RWPE2 (cell line): ENCODE results near the gene SMCO2.

Experiments
- ATAC-seq: fragments of 200-7000 bp; cut with Tn5 transposase; 3 replicates; pipeline ENCODE4 v1.9.1; 2021; ENCODE audit warnings: low read depth
- DNase-seq: peaks from one replicate; pipeline ENCODE4 v3.0.0-alpha.2; 2020; ENCODE audit warnings: low spot score
- H3K27ac ChIP-seq: fragments of 450-650 bp; 2 replicates; pipeline ENCODE4 v1.5.1; 2017; ENCODE audit warnings: mild to moderate bottlenecking; ENCODE audit not compliant: poor library complexity, severe bottlenecking
- H3K27me3 ChIP-seq: fragments of 250-450 bp; sonication (Bioruptor Pico); 2 replicates; pipeline ENCODE4 v1.5.1; 2021; ENCODE audit warnings: mild to moderate bottlenecking, moderate library complexity; ENCODE audit not compliant: insufficient read depth, poor library complexity, severe bottlenecking
- H3K36me3 ChIP-seq: fragments of 250-450 bp; sonication (Bioruptor Pico); 2 replicates; pipeline ENCODE4 v1.5.1; 2020; ENCODE audit warnings: low read depth, mild to moderate bottlenecking, moderate library complexity
- H3K4me1 ChIP-seq: fragments of 250-450 bp; sonication (Bioruptor Pico); 2 replicates; pipeline ENCODE4 v1.5.1; 2021; ENCODE audit warnings: mild to moderate bottlenecking, moderate library complexity; ENCODE audit not compliant: insufficient read depth, poor library complexity, severe bottlenecking
- H3K4me3 ChIP-seq: fragments of 250-450 bp; sonication (Bioruptor Pico); 2 replicates; pipeline ENCODE4 v1.5.1; 2021; ENCODE audit warnings: mild to moderate bottlenecking, moderate library complexity; ENCODE audit not compliant: severe bottlenecking
- H3K9me3 ChIP-seq: fragments of 250-450 bp; sonication (Bioruptor Pico); 2 replicates; pipeline ENCODE4 v1.5.1; 2021; ENCODE audit warnings: mild to moderate bottlenecking, moderate library complexity; ENCODE audit not compliant: severe bottlenecking
- CTCF ChIP-seq: fragments of 450-650 bp; IDR thresholded peaks from one replicate; pipeline ENCODE4 v1.5.1; 2017; ENCODE audit warnings: mild to moderate bottlenecking, moderate library complexity; ENCODE audit not compliant: poor library complexity, severe bottlenecking

The SMCO2 gene

GRCh38 chr12:27446436-27446835 lies at the start of gene SMCO2:
Gene SMCO2 (plus strand): TSS chr12:27446736. CDS start chr12:27470632, 23,896 bp downstream.
- no peak for DNase-seq
- no peaks in the 10 kb centered on the region for H3K9me3 ChIP-seq
- H3K4me1 ChIP-seq = no peaks in the 10 kb centered on the region
- no peak within 1 kb of the TSS for H3K27ac ChIP-seq
- no peak for TF ChIP-seq CTCF
- no peaks in the 10 kb centered on the region for H3K27me3 ChIP-seq
- no peak within 1 kb of the TSS for H3K4me3 ChIP-seq
- H3K36me3 ChIP-seq = no peaks in the 10 kb centered on the region
- no peak for ATAC-seq

- no peaks in the 10 kb centered on the region for H3K4me1 ChIP-seq
- H3K36me3 ChIP-seq = peaks cover 10% of the 10 kb centered on the region
- no peaks in the 10 kb centered on the region for H3K9me3 ChIP-seq
- no peak overlapping the region for H3K4me3 ChIP-seq
- H3K27ac ChIP-seq = no peak overlapping the region
- ATAC-seq (no peak), DNase-seq (no peak)
- H3K27me3 ChIP-seq = no peaks in the 10 kb centered on the region
- no peak for TF ChIP-seq CTCF
Measured at GRCh38 chr12:27398466-27398865, 48.1 kb upstream of the SMCO2 start.

GRCh38 chr12:27399074-27399473 lies 47.5 kb upstream of the SMCO2 start:
- no peak overlapping the region for H3K4me3 ChIP-seq
- H3K4me1 ChIP-seq = no peaks in the 10 kb centered on the region
- H3K27ac ChIP-seq = no peak overlapping the region
- DNase-seq = no peak
- H3K9me3 ChIP-seq = no peaks in the 10 kb centered on the region
- ATAC-seq = no peak
- H3K36me3 ChIP-seq = peaks cover 10% of the 10 kb centered on the region
- no peaks in the 10 kb centered on the region for H3K27me3 ChIP-seq
- TF ChIP-seq CTCF = no peak

GRCh38 chr12:27400856-27401354 lies 45.6 kb upstream of the SMCO2 start:
- no peak for DNase-seq
- no peaks in the 10 kb centered on the region for H3K4me1 ChIP-seq
- H3K36me3 ChIP-seq = peaks cover 10% of the 10 kb centered on the region
- no peak overlapping the region for H3K27ac ChIP-seq
- no peaks in the 10 kb centered on the region for H3K9me3 ChIP-seq
- TF ChIP-seq CTCF = no peak
- no peaks in the 10 kb centered on the region for H3K27me3 ChIP-seq
- no peak overlapping the region for H3K4me3 ChIP-seq
- ATAC-seq = no peak

- Histone ChIP-seq H3K27ac (no peak overlapping the region), H3K36me3 (peaks cover 5% of the 10 kb centered on the region), H3K4me1 (no peaks in the 10 kb centered on the region), H3K4me3 (no peak overlapping the region), H3K9me3 (no peaks in the 10 kb centered on the region), H3K27me3 (no peaks in the 10 kb centered on the region)
- ATAC-seq (no peak), DNase-seq (no peak)
- no peak for TF ChIP-seq CTCF
Measured at GRCh38 chr12:27412047-27412446, 34.5 kb upstream of the SMCO2 start.
